SK-MEL-5 (cell line): ENCODE measurements around the gene RPL21. TPM values are rescaled to one million over a fixed set of nuclear protein-coding genes. Genes with fewer than 3 reads are reported as not detected.

Source experiments
- DNase-seq: peaks from one replicate; pipeline ENCODE4 v3.0.0-alpha.2; 2016; ENCODE audit warnings: low read depth, low spot score
- in situ Hi-C: cut with HindIII; loops from 2 replicates; pipeline ENCODE4 v1.10.0; 2016; ENCODE audit warnings: low sequenced_read_pairs, high pct_unique_total_duplicates, low pct_unique_long_range_greater_than_20kb
- total RNA-seq: library from RNA; depleted of rRNA; stranded (reverse); fragments of >200 nt; shearing (Covaris generic); gene quantifications from 2 replicates; pipeline ENCODE4 v1.2.3, GENCODE V29; 2014

The RPL21 gene
- total RNA-seq, 1 experiment from 2014 or later: 1,344 TPM

DNA sequence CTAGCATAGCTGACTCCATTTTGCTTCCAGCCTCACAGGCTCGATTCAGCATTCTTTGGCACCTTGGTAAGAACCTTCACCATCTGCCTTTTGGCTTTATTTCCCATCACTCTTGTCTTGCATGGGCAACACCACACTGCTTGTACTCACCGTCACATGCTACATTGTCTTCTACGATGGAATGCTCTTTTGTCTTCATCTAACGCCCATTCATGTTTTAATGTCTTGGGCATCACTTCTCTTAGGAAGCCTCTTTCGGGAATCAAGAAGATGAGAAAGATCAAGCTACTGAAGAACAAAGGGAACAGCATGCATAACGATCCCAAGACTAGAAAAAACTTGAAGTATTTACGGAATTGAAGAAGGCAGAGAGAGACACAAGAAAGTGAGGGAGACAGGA is 5.7 kb upstream of the RPL21 start:
- in situ Hi-C loops: no loop called here
- DNase-seq: no peak

DNA sequence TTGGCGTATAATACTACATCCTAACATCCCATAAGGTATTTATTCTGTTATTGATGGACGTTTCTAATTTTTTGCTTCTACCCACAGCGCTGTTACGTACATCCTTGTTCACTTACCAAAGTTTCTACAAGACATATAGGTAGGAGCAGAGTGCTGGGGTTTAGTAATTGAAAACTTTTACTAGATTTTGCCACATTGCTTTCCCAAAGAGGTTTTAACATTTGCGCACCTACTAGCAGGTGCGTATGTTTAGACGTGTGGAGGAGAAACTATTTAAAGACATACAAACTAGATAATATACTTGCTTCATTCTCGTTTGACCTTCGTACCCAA is 559 bp upstream of the RPL21 start:
- in situ Hi-C loops: no loop called here
- no peak for DNase-seq

DNA sequence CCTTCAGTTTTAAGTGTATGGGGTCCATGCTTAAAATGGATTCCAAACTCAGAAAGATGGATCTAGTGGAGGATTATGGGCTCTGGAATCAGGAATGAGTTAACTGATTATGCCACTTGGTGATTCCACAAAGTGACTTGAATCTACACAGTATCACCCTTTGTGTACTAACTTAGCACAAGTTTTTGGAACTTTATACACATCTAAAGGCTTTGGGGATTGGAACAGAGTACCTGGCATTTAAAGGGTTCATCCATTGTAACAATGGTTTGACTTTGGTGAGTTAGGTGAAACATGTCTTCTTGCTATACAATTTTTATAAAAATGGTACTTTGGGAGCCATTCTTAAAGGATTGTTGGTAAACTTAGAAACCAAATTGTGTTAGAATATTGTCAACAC is 1.1 kb downstream of the RPL21 start:
- in situ Hi-C loops: no loop called here
- no peak for DNase-seq

DNA sequence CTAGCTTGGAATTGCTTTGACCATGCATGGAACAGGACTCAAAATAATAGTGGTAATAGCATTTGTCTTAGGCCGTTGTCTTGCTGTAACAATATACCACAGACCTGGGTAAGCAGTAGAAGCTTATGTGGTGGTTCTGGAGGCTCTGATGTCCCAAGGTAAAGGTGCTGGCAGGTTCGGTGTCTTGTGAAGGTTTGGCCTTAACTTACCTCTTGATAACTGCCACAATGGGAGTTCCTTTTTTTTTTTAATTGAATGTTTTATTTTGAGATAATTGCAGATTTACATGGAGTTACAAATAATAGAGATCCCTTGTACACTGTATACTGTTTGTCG is 5.8 kb downstream of the RPL21 start:
- no peak for DNase-seq
- in situ Hi-C loops: no loop called here

DNA sequence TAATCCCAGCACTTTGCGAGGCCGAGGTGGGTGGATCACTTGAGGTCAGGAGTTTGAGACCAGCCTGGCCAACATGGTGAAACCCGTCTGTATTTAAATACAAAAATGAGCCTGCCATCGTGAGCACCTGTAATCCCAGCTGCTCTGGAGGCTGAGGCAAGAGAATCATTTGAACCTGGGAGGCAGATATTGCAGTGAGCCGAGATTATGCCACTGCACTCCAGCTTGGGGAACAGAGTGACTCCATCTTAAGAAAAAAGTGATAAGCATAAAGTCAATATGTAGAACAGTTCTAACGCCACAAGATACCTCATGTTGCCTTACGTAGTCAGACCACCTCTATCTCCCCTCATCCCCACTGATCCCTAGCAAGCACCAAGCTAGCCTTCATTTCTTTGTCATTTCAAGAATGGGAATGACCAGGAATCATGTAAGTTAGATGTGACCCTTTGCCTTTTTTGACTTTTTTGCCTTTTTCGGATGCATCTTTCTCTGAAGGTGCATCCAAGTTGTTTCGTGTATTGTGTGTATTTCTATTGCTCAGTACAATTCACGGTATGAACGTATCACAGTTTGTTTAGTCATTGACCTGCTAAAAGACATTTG is 6.4 kb downstream of the RPL21 start:
- in situ Hi-C loops: no loop called here
- peak; percentile 11 for DNase-seq

DNA sequence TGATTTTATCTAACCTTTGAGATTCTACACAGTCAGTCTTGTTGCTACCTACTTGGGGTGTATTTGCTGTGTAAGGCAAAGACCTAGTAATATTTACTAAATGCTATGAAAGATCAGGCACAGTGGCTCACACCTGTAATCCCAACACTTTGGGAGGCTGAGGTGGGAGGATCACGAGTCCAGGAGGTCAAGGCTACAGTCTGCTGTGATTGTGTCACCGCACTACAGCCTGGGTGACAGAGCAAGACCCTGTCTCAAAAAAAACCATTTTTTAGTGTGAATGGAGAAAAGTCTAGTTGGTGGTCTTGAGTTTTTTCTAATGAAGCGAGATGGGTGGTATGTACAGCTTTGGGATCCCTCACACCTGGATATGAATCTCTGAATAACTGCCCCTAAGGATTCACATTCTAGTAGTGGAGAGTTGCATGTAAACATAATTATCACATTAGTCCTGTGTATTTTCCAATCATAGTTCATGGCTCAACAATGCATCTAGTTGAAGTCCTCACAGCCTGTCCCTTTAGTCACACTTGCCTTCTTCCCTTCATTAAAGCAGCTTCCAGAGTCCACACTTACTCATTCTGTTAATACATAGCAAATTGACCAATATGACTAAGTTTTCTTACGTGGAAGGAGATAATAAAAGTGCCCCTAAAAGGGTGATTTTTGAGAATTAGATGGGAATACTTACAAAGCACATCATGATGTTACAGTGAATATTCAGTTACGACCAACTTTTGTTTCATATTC is 7.5 kb downstream of the RPL21 start:
- in situ Hi-C loops: no loop called here
- no peak for DNase-seq

DNA sequence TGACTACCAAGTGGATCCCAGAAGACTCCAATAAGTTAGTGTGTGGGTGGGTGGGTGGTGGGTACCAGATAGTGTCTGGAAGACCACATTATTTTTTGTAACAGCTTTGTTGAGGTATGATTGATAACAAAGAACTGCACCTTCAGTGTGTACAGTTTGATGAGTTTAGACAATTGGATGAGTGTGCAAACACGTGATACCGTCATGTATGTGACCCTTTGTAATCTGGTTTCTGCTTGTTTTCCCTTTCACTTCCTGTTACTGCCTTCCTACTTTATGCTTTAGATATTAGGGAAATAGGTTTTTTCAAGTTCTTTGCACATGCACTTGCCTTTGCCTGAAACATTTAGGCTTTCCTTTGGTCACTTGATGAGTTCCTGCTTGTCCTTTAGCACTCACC is 8.5 kb downstream of the RPL21 start:
- no peak for DNase-seq
- in situ Hi-C loops: no loop called here

DNA sequence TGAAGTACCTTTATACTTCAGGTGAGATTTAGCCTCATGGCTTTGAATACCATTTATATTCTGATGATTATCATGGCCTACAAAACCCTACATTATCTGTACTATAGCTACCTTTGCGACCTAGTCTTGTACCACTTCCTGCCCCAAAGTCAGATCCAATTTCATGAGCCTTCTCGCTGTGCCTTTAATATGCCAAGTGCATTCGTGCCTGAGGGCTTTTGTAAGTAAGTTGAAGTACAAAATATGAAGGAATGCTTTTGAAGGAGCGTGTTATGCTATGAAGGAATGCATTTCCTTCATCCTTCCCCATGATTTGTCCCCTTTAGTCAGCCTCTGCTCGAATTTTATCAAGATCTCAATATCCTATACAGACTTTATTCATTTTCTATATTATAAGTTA is 10.0 kb downstream of the RPL21 start:
- peak; percentile 15 for DNase-seq
- in situ Hi-C loops: no loop called here

DNA sequence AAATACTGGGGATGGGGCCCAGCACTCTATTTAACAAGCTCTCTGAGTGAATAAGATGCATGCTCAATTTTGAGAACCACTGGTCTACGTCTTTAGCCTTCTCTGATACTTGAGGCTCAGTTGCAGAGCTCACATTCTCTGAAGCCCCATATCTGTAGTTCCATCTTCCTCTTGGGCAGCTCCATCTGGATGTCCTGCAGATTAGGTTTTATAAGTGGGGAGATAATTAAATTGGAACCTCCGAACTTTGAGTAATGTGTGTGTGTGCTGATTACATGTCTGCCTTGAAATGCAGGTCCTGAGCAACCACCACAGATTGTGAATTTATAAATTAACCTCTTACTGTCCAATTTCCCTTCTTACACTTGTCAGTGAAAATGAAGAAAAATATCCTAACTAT is 12.1 kb downstream of the RPL21 start:
- in situ Hi-C loops: no loop called here
- no peak for DNase-seq

DNA sequence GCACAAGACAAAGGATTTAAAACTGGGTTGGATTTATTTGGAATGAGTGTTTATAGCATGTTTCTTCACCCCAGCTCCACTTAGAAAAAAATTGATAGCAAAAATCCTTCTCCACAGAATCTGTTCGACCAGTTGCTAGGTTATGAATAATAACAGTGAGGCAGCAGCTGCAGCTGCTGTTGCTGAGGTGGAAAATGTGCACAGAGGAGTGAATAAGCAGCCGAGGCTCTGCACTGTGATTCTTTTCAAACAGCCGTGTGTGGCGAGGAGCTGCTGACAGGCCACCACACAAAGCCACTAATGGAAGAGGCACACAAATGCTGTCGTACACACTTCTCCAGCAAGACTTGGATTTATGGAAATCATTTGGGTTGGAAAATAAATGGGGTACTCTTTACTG is 12.8 kb downstream of the RPL21 start:
- in situ Hi-C loops: no loop called here
- DNase-seq: no peak

DNA sequence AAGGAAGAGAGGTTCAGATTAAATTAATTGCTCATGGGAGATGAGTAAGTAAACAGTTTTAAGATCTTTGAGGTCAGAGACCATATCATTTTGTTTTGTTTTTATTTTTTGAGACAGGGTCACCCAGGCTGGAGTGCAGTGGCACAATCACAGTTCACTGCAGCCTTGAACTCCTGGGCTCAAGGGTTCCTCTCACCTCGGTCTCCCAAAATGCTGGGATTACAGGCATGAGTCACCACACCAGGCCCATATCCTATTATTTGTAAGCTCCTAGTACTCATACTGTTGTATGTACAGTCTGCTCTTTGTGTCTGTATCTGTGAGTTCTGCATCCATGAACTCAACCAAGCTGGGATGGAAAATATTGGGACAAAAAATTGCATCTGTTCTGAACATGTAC is 13.3 kb downstream of the RPL21 start:
- DNase-seq: no peak
- in situ Hi-C loops: no loop called here

DNA sequence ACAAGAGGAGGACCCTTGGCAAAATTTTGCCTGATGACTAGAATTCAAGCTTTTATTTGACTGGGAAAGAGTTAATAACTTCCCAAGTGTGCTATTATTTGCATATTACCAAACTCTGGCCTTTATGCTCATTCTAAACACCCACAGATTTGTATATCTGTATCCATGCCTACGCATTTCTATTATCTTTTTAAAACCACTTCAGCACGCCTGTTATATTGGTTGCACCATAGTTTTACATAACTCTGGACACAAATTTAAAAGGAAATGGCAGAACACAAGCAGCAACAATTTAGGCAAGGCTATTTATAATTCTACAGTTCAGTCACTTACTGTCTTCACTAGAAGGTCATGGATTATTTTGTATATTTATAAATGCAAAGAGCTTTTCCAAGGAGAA is 15.6 kb downstream of the RPL21 start:
- no peak for DNase-seq
- in situ Hi-C loops: no loop called here

DNA sequence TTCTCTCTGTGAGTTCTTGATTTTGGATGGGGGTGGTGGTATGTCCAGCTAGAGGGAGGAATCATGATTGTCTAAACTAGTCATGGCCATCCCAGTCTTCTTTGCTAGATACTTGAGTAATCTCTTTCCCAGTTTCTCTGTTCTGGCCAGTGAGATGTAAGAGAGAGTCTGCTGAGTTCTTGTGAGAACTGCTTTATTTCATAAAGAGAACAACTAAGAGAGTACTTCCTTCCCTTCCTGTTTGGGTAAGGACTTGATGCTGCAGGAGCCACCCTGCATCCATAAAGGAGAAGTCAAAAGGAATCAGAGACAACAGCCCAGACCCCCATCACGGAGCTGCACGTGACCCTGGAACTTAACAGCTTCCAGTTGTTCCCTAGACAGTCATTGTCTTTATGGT is 16.2 kb downstream of the RPL21 start:
- in situ Hi-C loops: no loop called here
- DNase-seq: no peak

DNA sequence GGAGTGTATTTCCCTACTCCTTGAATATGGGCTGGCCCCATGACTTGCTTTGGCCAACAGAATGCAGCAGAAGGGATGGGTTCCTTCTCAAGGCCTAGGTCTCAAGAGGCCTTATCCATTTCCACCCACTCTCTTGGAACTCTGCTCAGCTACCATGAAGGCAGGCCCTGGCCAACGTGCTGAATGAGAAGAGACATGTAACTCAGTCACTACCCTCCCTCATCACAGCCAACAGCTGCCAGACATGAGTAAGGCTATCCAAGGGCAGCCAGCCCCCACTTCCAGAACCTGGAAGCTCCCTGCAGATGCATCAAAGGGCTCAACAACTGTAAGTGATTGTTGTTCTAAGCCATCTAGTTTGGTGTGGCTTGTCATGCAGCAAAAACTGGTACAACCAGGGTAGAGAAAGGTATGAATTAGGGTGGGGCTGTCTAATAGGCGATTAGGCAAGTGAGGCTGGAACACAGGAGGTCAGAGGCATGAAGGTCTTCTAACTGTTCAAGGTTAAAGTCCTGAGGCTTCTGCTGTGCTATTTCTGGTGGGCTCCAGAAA is 17.8 kb downstream of the RPL21 start:
- DNase-seq: no peak
- in situ Hi-C loops: no loop called here

DNA sequence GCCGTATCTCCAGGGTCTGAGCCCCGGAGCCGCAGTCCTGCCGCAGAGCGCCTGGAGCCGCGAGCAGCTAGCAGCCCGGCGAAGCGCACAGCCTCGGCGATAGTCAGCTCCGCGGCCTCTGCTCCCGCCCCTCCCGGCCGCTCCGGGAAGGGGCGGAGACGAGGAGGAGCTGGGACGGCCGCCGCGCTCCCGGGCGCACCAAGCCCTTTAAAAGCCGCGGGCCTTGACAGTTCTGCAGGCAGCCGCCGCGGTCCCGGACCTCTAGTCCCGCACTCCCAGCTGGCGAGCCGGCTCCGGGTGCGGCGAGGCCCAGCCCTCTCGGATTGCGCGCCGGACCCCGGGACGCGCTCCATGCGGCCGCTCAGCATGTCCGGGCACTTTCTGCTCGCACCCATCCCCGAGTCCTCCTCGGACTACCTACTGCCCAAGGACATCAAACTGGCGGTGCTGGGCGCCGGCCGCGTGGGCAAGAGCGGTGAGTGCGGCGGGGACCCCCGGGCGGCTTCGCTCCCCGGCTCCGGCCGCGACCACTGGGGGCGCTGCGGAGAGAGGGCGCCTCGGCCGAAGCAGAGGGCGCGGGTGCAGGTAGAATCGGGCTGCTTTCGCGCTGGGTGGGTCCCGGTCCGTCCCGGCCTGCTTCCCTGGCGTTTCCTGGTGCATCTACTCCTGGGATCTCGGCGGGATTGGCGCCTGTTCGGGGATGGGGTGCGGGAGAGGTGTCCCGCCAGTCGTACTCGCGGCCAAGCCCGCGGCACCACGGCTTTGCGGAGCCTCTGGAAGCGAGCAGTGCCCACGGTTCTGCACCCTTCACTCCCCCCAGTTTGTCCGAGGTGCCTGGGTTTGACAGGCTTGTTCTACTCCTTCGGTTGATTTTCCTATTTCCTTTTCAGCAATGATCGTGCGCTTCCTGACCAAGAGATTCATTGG is 19.5 kb downstream of the RPL21 start, which contains the start of gene RASL11A:
Gene RASL11A, plus strand, starts transcription at position 237 of the 927 bp plus-strand sequence. Its CDS starts 115 bp downstream, at position 352.
- in situ Hi-C loops: no loop called here
- DNase-seq: peak; percentile 72

DNA sequence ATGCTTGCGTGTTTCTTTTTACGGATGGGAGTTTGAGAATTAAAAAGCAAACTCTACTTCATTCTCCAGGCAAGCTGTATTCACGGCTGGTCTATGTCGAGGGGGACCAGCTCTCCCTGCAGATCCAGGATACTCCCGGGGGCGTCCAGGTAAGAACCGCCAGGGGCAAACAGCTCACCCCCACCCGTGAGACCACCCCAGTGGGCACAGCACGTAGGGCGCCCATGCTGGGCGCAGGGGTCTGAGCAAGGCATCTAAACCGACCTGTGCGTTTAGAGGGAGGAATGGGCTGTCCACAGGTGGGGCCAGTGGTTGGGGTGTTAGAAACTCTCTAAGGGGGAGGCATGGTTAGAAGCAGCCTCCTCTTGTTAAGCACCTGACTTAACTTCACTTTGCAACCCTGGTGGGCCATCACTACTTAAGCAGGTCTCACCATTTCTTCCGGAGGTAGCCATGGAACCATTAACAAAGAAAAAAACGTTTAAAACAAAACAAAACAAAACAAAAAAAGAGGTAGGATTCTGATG is 20.3 kb downstream of the RPL21 start:
- DNase-seq: no peak
- in situ Hi-C loops: no loop called here

DNA sequence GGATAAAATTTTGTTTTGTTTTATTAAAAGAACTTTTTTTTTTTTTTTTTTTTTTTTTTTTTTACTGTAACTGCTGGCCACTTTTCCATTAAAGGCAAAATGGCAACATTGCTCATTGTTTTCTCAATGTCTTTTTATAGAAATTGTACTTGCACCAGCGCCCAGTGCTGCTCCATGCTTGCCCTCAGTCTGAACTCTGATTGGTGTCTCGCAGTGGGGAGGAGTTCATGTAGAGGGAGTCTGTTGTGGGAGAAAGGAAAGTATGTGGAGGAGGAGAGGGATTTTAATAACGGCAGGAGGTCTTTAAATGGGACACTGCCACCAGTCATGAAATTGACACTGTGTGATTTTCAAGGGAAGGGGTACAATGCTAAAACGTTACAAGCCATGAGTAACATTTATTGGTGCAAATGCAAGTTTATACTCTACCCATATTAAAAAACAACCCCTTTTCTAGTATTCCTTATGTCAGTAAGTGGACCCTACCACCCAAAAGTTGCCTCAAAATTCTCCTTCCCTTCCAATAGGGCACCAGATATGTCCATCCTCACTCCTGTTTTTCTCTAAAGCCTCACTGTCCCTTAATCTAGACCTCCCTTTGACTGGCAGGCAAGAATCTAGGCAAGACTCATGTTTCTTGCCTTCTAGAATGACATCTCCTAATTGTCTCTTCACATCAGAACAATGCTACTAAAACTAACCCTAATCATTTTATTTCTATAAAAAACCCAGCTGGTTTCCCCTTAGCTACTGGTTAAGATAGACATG is 22.5 kb downstream of the RPL21 start:
- DNase-seq: no peak
- in situ Hi-C loops: no loop called here
